Activated CD4-positive, alpha-beta T cell treated with anti-CD3 and anti-CD28 coated beads, Interleukin-2, amount 10 ng/mL, durations not matched to agents 7 days and 5 days (primary cell): ENCODE data around the gene NDFIP2. TPM values are rescaled to one million over a fixed set of nuclear protein-coding genes. Genes with fewer than 3 reads are reported as not detected.

Source experiments
- CTCF ChIA-PET: fragments of 350-600 bp; sonication (Branson Sonifier 250); formaldehyde crosslinking; loops from one replicate; lab custom pipeline; 2021; ENCODE audit warnings: antibody characterized with exemption; lab: Charles Lee
- POLR2A ChIA-PET: fragments of 350-600 bp; sonication (Branson Sonifier 250); formaldehyde crosslinking; loops from one replicate; lab custom pipeline; 2021; ENCODE audit warnings: antibody characterized with exemption; lab: Charles Lee
- DNase-seq: peaks from one replicate; pipeline ENCODE4 v3.0.0-alpha.2; 2020
- H3K27ac Mint-ChIP-seq: one replicate; pipeline ENCODE4 v1.8.0; 2021; ENCODE audit warnings: mild to moderate bottlenecking, moderate library complexity, mixed read lengths
- H3K27me3 Mint-ChIP-seq: one replicate; pipeline ENCODE4 v1.8.0; 2021; ENCODE audit warnings: mixed read lengths
- H3K36me3 Mint-ChIP-seq: one replicate; pipeline ENCODE4 v1.8.0; 2021; ENCODE audit warnings: low read depth, mixed read lengths
- H3K4me1 Mint-ChIP-seq: one replicate; pipeline ENCODE4 v1.8.0; 2021; ENCODE audit warnings: mixed read lengths
- H3K4me3 Mint-ChIP-seq: one replicate; pipeline ENCODE4 v1.8.0; 2021; ENCODE audit warnings: mild to moderate bottlenecking, moderate library complexity, mixed read lengths
- H3K9me3 Mint-ChIP-seq: one replicate; pipeline ENCODE4 v1.8.0; 2021; ENCODE audit warnings: mixed read lengths
- total RNA-seq, 2 experiments: library from RNA; stranded (reverse); gene quantifications; one replicate each; pipeline ENCODE4 v1.2.3, GENCODE V29; 2021

NDFIP2 gene
- total RNA-seq, 2 experiments from 2014 or later, result 17.8 to 21.2 TPM

- H3K27me3 Mint-ChIP-seq, result no peaks in the 10 kb centered on the region
Observed at GRCh38 chr13:79447741-79448140, 33.2 kb upstream of the NDFIP2 start.

GRCh38 chr13:79448413-79448812, 32.5 kb upstream of the NDFIP2 start:
- Mint-ChIP-seq H3K36me3 (no peaks in the 10 kb centered on the region), H3K4me1 (peaks cover 69% of the 10 kb centered on the region), H3K4me3 (no peak overlapping the region), H3K27me3 (no peaks in the 10 kb centered on the region), H3K9me3 (no peaks in the 10 kb centered on the region), H3K27ac (no peak overlapping the region)
- DNase-seq, result peak; percentile 8
- POLR2A ChIA-PET, result no interaction called here
- CTCF ChIA-PET, result no interaction called here

More at GRCh38 chr13:79447741-79448140, 33.2 kb upstream of the NDFIP2 start:
- Mint-ChIP-seq H3K27ac (no peak overlapping the region), H3K4me3 (no peak overlapping the region), H3K9me3 (no peaks in the 10 kb centered on the region), H3K36me3 (no peaks in the 10 kb centered on the region), H3K4me1 (peaks cover 64% of the 10 kb centered on the region)
- ChIA-PET POLR2A (interaction anchor here (0.6 kb wide), 1 partner anchor 112 kb away, joined by 3 read pairs; no protein-coding TSS in a partner anchor), CTCF (interaction anchor here (0.8 kb wide), 1 partner anchor 75 kb away, joined by 3 read pairs; no protein-coding TSS in a partner anchor)
- DNase-seq, result no peak

GRCh38 chr13:79450110-79450509, 30.8 kb upstream of the NDFIP2 start:
- Mint-ChIP-seq H3K36me3 (no peaks in the 10 kb centered on the region), H3K27me3 (no peaks in the 10 kb centered on the region), H3K9me3 (no peaks in the 10 kb centered on the region), H3K4me1 (peaks cover 69% of the 10 kb centered on the region), H3K4me3 (no peak overlapping the region), H3K27ac (no peak overlapping the region)
- no peak for DNase-seq
- ChIA-PET POLR2A (no interaction called here), CTCF (no interaction called here)

- CTCF ChIA-PET, result interaction anchor here (0.6 to 1.5 kb wide), 4 partner anchors 9 to 49 kb away, joined by 3 to 10 read pairs (median 3); no protein-coding TSS in a partner anchor
- peak; percentile 84 for DNase-seq
- POLR2A ChIA-PET, result interaction anchor here (0.6 to 1.0 kb wide), 2 partner anchors 30 to 56 kb away, joined by 3 to 5 read pairs; partner anchors contain the start of gene NDFIP2
- Mint-ChIP-seq H3K27ac (peak overlapping the region; percentile 79), H3K36me3 (no peaks in the 10 kb centered on the region), H3K9me3 (no peaks in the 10 kb centered on the region), H3K4me3 (peak overlapping the region; percentile 35), H3K4me1 (peaks cover 60% of the 10 kb centered on the region), H3K27me3 (no peaks in the 10 kb centered on the region)
Observed at GRCh38 chr13:79451500-79451962, 29.4 kb upstream of the NDFIP2 start.

GRCh38 chr13:79452239-79452913, 28.6 kb upstream of the NDFIP2 start:
- POLR2A ChIA-PET, result interaction anchor here (0.6 kb wide), 1 partner anchor 55 kb away, joined by 3 read pairs; no protein-coding TSS in a partner anchor
- Mint-ChIP-seq H3K4me1 (peaks cover 58% of the 10 kb centered on the region), H3K36me3 (peaks cover 2% of the 10 kb centered on the region), H3K27ac (no peak overlapping the region), H3K4me3 (no peak overlapping the region), H3K9me3 (no peaks in the 10 kb centered on the region), H3K27me3 (no peaks in the 10 kb centered on the region)
- CTCF ChIA-PET, result interaction anchor here (0.7 to 1.5 kb wide), 3 partner anchors 11 to 70 kb away, joined by 3 to 10 read pairs (median 3); no protein-coding TSS in a partner anchor
- no peak for DNase-seq

GRCh38 chr13:79455331-79455730, 25.6 kb upstream of the NDFIP2 start:
- ChIA-PET POLR2A (no interaction called here), CTCF (interaction anchor here (1.2 to 2.4 kb wide), 2 partner anchors 10 to 28 kb away, joined by 3 to 8 read pairs; no protein-coding TSS in a partner anchor)
- no peak for DNase-seq
- H3K4me1 Mint-ChIP-seq, result peaks cover 38% of the 10 kb centered on the region
- no peak overlapping the region for H3K27ac Mint-ChIP-seq
- H3K27me3 Mint-ChIP-seq, result no peaks in the 10 kb centered on the region
- no peak overlapping the region for H3K4me3 Mint-ChIP-seq
- peaks cover 2% of the 10 kb centered on the region for H3K36me3 Mint-ChIP-seq
- no peaks in the 10 kb centered on the region for H3K9me3 Mint-ChIP-seq

- H3K4me3 Mint-ChIP-seq, result no peak overlapping the region
- H3K9me3 Mint-ChIP-seq, result no peaks in the 10 kb centered on the region
- peaks cover 2% of the 10 kb centered on the region for H3K36me3 Mint-ChIP-seq
- ChIA-PET CTCF (interaction anchor here (0.7 to 2.4 kb wide), 9 partner anchors 10 to 86 kb away, joined by 3 to 9 read pairs (median 5); partner anchors contain the start of gene NDFIP2), POLR2A (no interaction called here)
- DNase-seq, result no peak
- H3K4me1 Mint-ChIP-seq, result peaks cover 36% of the 10 kb centered on the region
- no peak overlapping the region for H3K27ac Mint-ChIP-seq
- no peaks in the 10 kb centered on the region for H3K27me3 Mint-ChIP-seq
Observed at GRCh38 chr13:79456051-79456450, 24.9 kb upstream of the NDFIP2 start.

- H3K36me3 Mint-ChIP-seq, result peaks cover 2% of the 10 kb centered on the region
- ChIA-PET CTCF (interaction anchor here (0.6 to 2.4 kb wide), 10 partner anchors 9 to 85 kb away, joined by 3 to 9 read pairs (median 5); partner anchors contain the start of gene NDFIP2), POLR2A (no interaction called here)
- DNase-seq, result no peak
- no peak overlapping the region for H3K27ac Mint-ChIP-seq
- no peaks in the 10 kb centered on the region for H3K27me3 Mint-ChIP-seq
- no peak overlapping the region for H3K4me3 Mint-ChIP-seq
- H3K9me3 Mint-ChIP-seq, result no peaks in the 10 kb centered on the region
- peaks cover 28% of the 10 kb centered on the region for H3K4me1 Mint-ChIP-seq
Observed at GRCh38 chr13:79456656-79457365, 24.1 kb upstream of the NDFIP2 start.

GRCh38 chr13:79457390-79457789, 23.6 kb upstream of the NDFIP2 start:
- Mint-ChIP-seq H3K4me3 (no peak overlapping the region), H3K36me3 (peaks cover 2% of the 10 kb centered on the region), H3K27me3 (no peaks in the 10 kb centered on the region), H3K4me1 (peaks cover 23% of the 10 kb centered on the region), H3K9me3 (no peaks in the 10 kb centered on the region), H3K27ac (no peak overlapping the region)
- no peak for DNase-seq
- CTCF ChIA-PET, result interaction anchor here (1.1 to 2.4 kb wide), 7 partner anchors 8 to 84 kb away, joined by 3 to 9 read pairs (median 6); partner anchors contain the start of gene NDFIP2
- POLR2A ChIA-PET, result no interaction called here

- Mint-ChIP-seq H3K4me3 (no peak overlapping the region), H3K27ac (no peak overlapping the region), H3K4me1 (peaks cover 18% of the 10 kb centered on the region), H3K9me3 (no peaks in the 10 kb centered on the region), H3K36me3 (peaks cover 2% of the 10 kb centered on the region), H3K27me3 (no peaks in the 10 kb centered on the region)
- ChIA-PET POLR2A (interaction anchor here (0.5 kb wide), 1 partner anchor 30 kb away, joined by 3 read pairs; no protein-coding TSS in a partner anchor), CTCF (interaction anchor here (1.1 to 1.9 kb wide), 3 partner anchors 8 to 23 kb away, joined by 6 to 9 read pairs (median 6); partner anchors contain the start of gene NDFIP2)
- DNase-seq, result no peak
Observed at GRCh38 chr13:79457948-79458347, 23.0 kb upstream of the NDFIP2 start.

- no peak overlapping the region for H3K27ac Mint-ChIP-seq
- H3K4me1 Mint-ChIP-seq, result peaks cover 14% of the 10 kb centered on the region
- H3K27me3 Mint-ChIP-seq, result no peaks in the 10 kb centered on the region
- ChIA-PET POLR2A (interaction anchor here (0.5 kb wide), 1 partner anchor 30 kb away, joined by 3 read pairs; no protein-coding TSS in a partner anchor), CTCF (interaction anchor here (1.1 to 1.9 kb wide), 3 partner anchors 20 to 82 kb away, joined by 5 to 6 read pairs (median 6); partner anchors contain the start of gene NDFIP2)
- H3K36me3 Mint-ChIP-seq, result peaks cover 2% of the 10 kb centered on the region
- DNase-seq, result no peak
- no peak overlapping the region for H3K4me3 Mint-ChIP-seq
- no peaks in the 10 kb centered on the region for H3K9me3 Mint-ChIP-seq
Observed at GRCh38 chr13:79458436-79458835, 22.5 kb upstream of the NDFIP2 start.

GRCh38 chr13:79459906-79460305, 21.0 kb upstream of the NDFIP2 start:
- no peaks in the 10 kb centered on the region for H3K27me3 Mint-ChIP-seq
- CTCF ChIA-PET, result interaction anchor here (0.9 to 1.9 kb wide), 3 partner anchors 9 to 80 kb away, joined by 3 to 5 read pairs (median 3); no protein-coding TSS in a partner anchor
- no peak overlapping the region for H3K27ac Mint-ChIP-seq
- DNase-seq, result no peak
- peaks cover 15% of the 10 kb centered on the region for H3K4me1 Mint-ChIP-seq
- H3K36me3 Mint-ChIP-seq, result peaks cover 2% of the 10 kb centered on the region
- POLR2A ChIA-PET, result no interaction called here
- no peak overlapping the region for H3K4me3 Mint-ChIP-seq
- no peaks in the 10 kb centered on the region for H3K9me3 Mint-ChIP-seq
